SK-N-SH treated with all-trans-retinoic acid at 6 μM for 48 hours (cell line): Measurements from ENCODE around the gene CCND3.

Experiments
- BACH2 ChIP-seq: fragments of 250-450 bp; sonication (Bioruptor Pico); IDR thresholded peaks from 2 replicates; pipeline ENCODE4 v1.9.0; 2021; ENCODE audit warnings: mild to moderate bottlenecking, borderline replicate concordance
- SNAI2 ChIP-seq: fragments of 250-450 bp; sonication (Bioruptor Pico); IDR thresholded peaks from 2 replicates; pipeline ENCODE4 v1.5.0; 2020; ENCODE audit warnings: mild to moderate bottlenecking, moderate library complexity
- TSHZ2 ChIP-seq: fragments of 250-450 bp; sonication (Bioruptor Pico); IDR thresholded peaks from 2 replicates; pipeline ENCODE4 v1.5.0; 2020; ENCODE audit warnings: mild to moderate bottlenecking, moderate library complexity

DNA sequence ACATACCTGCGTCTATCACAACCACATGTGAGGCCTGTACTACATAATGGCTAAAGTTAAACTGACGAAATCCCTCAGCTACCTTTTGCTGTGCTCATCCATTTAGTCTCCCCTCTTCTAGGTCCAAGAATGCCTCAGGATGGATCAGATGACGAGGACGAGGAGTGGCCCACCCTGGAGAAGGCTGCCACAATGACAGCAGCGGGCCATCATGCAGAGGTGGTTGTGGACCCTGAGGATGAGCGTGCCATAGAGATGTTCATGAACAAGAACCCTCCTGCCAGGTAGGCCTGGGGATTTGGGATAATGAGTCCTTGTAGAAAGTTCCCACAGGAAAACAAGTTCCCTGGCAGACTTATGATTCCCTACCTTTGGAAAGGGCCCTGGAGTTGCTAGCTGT is 14.4 kb downstream of the CCND3 start:
- TF ChIP-seq TSHZ2 (CRISPR knock-in tag) (no peak), SNAI2 (CRISPR knock-in tag) (no peak), BACH2 (CRISPR knock-in tag) (no peak)
